Tibial nerve (tissue), 4 donors: ENCODE data around the gene HNF4A. TPM values are rescaled to one million over a fixed set of nuclear protein-coding genes. Genes with fewer than 3 reads are reported as not detected.

Experiments
- DNase-seq, 2 donors: peaks; one replicate each; pipeline ENCODE4 v3.0.0-alpha.2; 2019; ENCODE audit warnings: low spot score in 2 of 2
- H3K27ac ChIP-seq, 4 donors: fragments of 200-600 bp; sonication (generic) in 3 of 4; one replicate each; pipeline ENCODE4 v1.5.1; 2017 to 2019; ENCODE audit warnings: mild to moderate bottlenecking in 1 of 4
- H3K27me3 ChIP-seq, 2 donors: fragments of 200-600 bp; sonication (generic) in 1 of 2; one replicate each; pipeline versions ENCODE4 v1.5.1 to v1.6.0; 2017 to 2019
- H3K36me3 ChIP-seq, 3 donors: fragments of 200-600 bp; sonication (generic); one replicate each; pipeline ENCODE4 v1.5.1; 2018 to 2019
- H3K4me1 ChIP-seq, 4 donors: fragments of 200-600 bp; sonication (generic) in 3 of 4; one replicate each; pipeline ENCODE4 v1.5.1; 2017 to 2019
- H3K4me3 ChIP-seq, 4 donors: fragments of 200-600 bp; sonication (generic) in 3 of 4; one replicate each; pipeline ENCODE4 v1.5.1; 2017 to 2019; ENCODE audit warnings: mild to moderate bottlenecking in 1 of 4, moderate library complexity in 1 of 4
- H3K9me3 ChIP-seq, 4 donors: fragments of 200-600 bp; sonication (generic) in 3 of 4; one replicate each; pipeline ENCODE4 v1.5.1; 2017 to 2019
- CTCF ChIP-seq, 5 experiments: fragments of 200-600 bp in 3 of 5; fragments of 450-650 bp in 2 of 5; sonication (generic) in 3 of 5; IDR thresholded peaks; one replicate each; pipeline ENCODE4 v1.5.1; 2016 to 2019; ENCODE audit warnings: antibody characterized with exemption in 5 of 5, mild to moderate bottlenecking in 3 of 5, moderate library complexity in 2 of 5
- EP300 ChIP-seq, 2 donors: sonication (generic); formaldehyde crosslinking; IDR thresholded peaks; one replicate each; pipeline ENCODE4 v1.6.1; 2017; ENCODE audit warnings: antibody characterized with exemption in 2 of 2, mild to moderate bottlenecking in 1 of 2
- POLR2A ChIP-seq, 2 donors: fragments of 450-650 bp; IDR thresholded peaks; one replicate each; pipeline ENCODE4 v1.6.1; 2017; ENCODE audit warnings: antibody characterized with exemption in 2 of 2, mild to moderate bottlenecking in 2 of 2, moderate library complexity in 2 of 2
- WGBS, 2 donors: methylation state at CpG; one replicate each; pipeline ENCODE4 v1.1.5; 2018; 5-methylcytosine and 5-hydroxymethylcytosine counted together
- total RNA-seq, 4 donors: library from RNA; depleted of rRNA; stranded (reverse); fragments of >200 nt; gene quantifications; one replicate each; pipeline ENCODE4 v1.1.0, GENCODE V29; 2016

The HNF4A gene
- total RNA-seq, 4 donors from 2014 or later: not detected

- TF ChIP-seq POLR2A (IDR thresholded peaks at IDR 0.05) (peak in 1 of 2 donors; percentile 32), CTCF (IDR thresholded peaks at IDR 0.05) (peak; percentile 90 to 99 (median 97)), EP300 (IDR thresholded peaks at IDR 0.05) (peak; percentile 86 to 91)
- no peaks in the 10 kb centered on the region for H3K27me3 ChIP-seq
- DNase-seq: peak; percentile 97
- peak within 1 kb of the TSS; percentile 67 to 97 (median 84) for H3K4me3 ChIP-seq
- peak within 1 kb of the TSS in 3 of 4 donors; percentile 74 to 87 (median 77) for H3K27ac ChIP-seq
- peaks cover 0 to 16% (median 0%) of the 10 kb centered on the region in 3 donors for H3K36me3 ChIP-seq
- no peaks in the 10 kb centered on the region for H3K9me3 ChIP-seq
- peaks cover 0 to 29% (median 9%) of the 10 kb centered on the region in 4 donors for H3K4me1 ChIP-seq
- WGBS, 2 donors: 2% methylated on average over 60 to 69 of the region's 70 CpGs
Observed at GRCh38 chr20:44310664-44311639, 44.5 kb upstream of the HNF4A start, which contains the start of gene FITM2. FITM2 (minus strand) TSS chr20:44311202; CDS start chr20:44311148, 54 bp downstream.

GRCh38 chr20:44314870-44315269 lies 40.6 kb upstream of the HNF4A start:
- no peak for TF ChIP-seq POLR2A (IDR thresholded peaks at IDR 0.05)
- no peak for TF ChIP-seq CTCF (IDR thresholded peaks at IDR 0.05)
- TF ChIP-seq EP300 (IDR thresholded peaks at IDR 0.05): no peak
- H3K27me3 ChIP-seq: peaks cover 0 to 7% of the 10 kb centered on the region in 2 donors
- no peaks in the 10 kb centered on the region for H3K9me3 ChIP-seq
- H3K36me3 ChIP-seq: no peaks in the 10 kb centered on the region
- no peak overlapping the region for H3K27ac ChIP-seq
- DNase-seq: no peak
- no peak overlapping the region for H3K4me3 ChIP-seq
- H3K4me1 ChIP-seq: peaks cover 0 to 13% (median 3%) of the 10 kb centered on the region in 4 donors

GRCh38 chr20:44319839-44320422 lies 35.6 kb upstream of the HNF4A start:
- no peaks in the 10 kb centered on the region for H3K9me3 ChIP-seq
- no peaks in the 10 kb centered on the region for H3K4me1 ChIP-seq
- no peaks in the 10 kb centered on the region for H3K36me3 ChIP-seq
- WGBS, 2 donors: 74 to 82% methylated on average over 2 of the region's 2 CpGs
- TF ChIP-seq CTCF (IDR thresholded peaks at IDR 0.05) (no peak), POLR2A (IDR thresholded peaks at IDR 0.05) (no peak), EP300 (IDR thresholded peaks at IDR 0.05) (no peak)
- no peak overlapping the region for H3K4me3 ChIP-seq
- H3K27ac ChIP-seq: no peak overlapping the region
- peaks cover 0 to 12% of the 10 kb centered on the region in 2 donors for H3K27me3 ChIP-seq
- DNase-seq: no peak

GRCh38 chr20:44324343-44324742 lies 31.2 kb upstream of the HNF4A start:
- TF ChIP-seq CTCF (IDR thresholded peaks at IDR 0.05) (no peak), EP300 (IDR thresholded peaks at IDR 0.05) (no peak), POLR2A (IDR thresholded peaks at IDR 0.05) (no peak)
- H3K4me3 ChIP-seq: no peak overlapping the region
- H3K9me3 ChIP-seq: no peaks in the 10 kb centered on the region
- 20 to 54% methylated on average over 1 of the region's 1 CpG for WGBS, 2 donors
- H3K4me1 ChIP-seq: peaks cover 0 to 7% (median 0%) of the 10 kb centered on the region in 4 donors
- peaks cover 0 to 33% of the 10 kb centered on the region in 2 donors for H3K27me3 ChIP-seq
- H3K27ac ChIP-seq: no peak overlapping the region
- DNase-seq: no peak
- no peaks in the 10 kb centered on the region for H3K36me3 ChIP-seq
